HG02970 (cell line): ENCODE measurements around the gene BIK.

Source experiments
- ATAC-seq: cut with Tn5 transposase; IDR thresholded peaks from one replicate; pipeline ENCODE4 v1.9.1; 2021; ENCODE audit warnings: mild to moderate bottlenecking, moderate library complexity, moderate number of reproducible peaks; ENCODE audit not compliant: unreplicated experiment, low FRiP score

Gene BIK

DNA sequence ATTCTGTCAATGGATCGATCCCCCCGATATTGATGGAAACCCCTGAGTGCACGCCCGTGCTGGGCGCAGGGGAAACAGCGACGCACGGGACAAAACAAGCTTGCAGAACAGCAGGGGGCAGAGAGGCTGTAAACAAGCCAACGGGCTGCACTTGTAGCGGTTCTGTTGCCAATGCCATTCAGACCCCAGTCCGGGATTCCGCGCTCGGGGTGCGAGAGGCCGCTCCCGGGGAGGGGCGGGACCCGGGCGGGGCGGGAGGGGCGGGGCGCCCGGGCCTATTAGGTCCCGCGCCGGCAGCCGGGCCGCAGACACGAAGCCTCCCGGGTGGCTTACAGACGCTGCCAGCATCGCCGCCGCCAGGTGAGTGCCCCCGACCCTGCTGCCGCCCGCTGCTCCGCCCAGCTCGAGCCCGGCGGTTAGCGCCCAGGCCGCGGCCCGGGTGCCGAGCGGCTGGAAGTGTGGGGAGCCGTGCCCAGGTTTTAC, at the start of gene BIK:
TSS of gene BIK (plus strand) at position 307 of the 483 bp plus-strand sequence. CDS start 13,273 bp downstream, outside the sequence.
- ATAC-seq = no peak

GRCh38 chr22:43066134-43066533, 44.4 kb upstream of the BIK start:
- no peak for ATAC-seq

DNA sequence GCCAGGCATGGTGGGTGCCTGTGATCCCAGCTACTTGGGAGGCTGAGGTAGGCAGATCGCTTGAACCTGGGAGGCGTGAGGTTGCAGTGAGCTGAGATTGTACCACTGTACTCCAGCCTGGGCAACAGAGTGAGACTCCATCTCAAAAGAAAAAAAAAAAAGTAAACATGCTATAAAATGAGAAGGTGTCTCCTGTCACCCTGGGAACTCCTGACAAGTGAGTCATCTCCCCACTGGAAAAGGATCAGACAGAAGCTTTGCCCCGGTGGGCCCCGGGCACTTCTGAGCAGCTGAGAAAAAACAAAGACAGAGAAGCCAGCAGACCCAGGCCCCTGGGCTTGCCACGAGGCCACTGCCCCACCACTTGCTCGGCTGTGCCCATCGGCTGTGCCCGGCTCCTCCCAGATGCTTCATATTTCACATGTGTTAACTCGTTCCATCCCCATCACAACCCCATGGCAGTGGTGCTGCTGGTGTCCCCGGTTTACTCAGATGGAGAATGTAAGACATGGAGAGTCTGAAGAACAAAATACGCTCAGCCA, 43.6 kb upstream of the BIK start:
- ATAC-seq = no peak

DNA sequence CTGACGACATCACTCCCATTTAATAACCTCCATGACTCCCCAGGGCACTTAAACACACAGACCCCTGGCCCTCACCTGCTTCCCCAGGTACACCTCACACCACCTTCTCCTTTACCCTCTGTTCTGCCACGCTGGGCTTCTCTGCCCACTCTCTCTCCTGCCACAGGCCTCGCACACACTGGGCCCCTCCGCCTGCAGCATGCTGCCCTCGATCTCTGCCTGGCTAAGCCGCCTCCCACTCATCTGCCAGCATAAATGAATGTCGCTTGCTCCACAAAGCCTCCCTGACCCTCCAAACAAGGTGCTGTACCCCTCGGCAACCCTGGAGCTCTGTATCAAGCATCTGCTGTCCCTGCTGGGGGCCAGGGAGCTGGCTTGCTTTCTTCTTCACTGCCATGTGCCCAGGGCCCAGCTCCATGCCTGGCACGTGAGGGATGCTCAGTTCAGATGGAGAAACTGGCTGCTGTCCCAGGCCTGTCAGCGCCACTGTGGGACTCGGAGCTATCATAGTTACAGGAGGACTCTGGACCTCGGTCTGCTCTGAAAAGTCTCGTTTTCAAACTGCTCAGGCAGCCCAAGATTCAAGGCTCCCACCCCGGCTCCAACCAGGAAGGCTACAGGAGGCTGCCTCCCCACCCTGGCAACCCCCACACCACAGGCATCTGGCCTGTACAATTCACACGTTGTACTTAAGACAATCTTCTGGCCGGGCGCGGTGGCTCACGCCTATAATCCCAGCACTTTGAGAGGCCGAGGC, 33.3 kb upstream of the BIK start:
- no peak for ATAC-seq

GRCh38 chr22:43078522-43078921, 32.0 kb upstream of the BIK start:
- no peak for ATAC-seq

GRCh38 chr22:43079742-43080141, 30.8 kb upstream of the BIK start:
- ATAC-seq = no peak

DNA sequence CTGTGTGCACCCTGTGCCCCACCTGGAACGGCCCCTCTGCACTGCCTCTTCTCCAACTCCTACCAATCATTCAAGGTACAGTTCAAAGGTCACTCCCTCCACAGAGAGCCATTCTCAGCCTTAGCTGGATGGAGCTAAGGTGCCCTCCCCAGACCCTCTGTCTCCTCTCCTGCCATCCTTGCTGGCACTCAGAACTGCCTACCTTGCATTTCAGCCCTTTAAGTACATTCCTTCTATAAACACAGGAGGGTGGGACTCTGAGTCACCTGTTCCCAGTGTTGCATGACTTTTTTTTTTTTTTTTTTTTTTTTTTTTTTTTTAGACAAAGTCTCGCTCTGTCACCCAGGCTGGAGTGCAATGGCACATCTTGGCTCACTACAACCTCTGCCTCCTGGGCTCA, 29.9 kb upstream of the BIK start:
- no peak for ATAC-seq

GRCh38 chr22:43081968-43082367, 28.6 kb upstream of the BIK start:
- no peak for ATAC-seq

GRCh38 chr22:43085658-43086606, 24.6 kb upstream of the BIK start:
- no peak for ATAC-seq

- ATAC-seq = no peak
Observed at GRCh38 chr22:43088627-43088983, 21.9 kb upstream of the BIK start.

DNA sequence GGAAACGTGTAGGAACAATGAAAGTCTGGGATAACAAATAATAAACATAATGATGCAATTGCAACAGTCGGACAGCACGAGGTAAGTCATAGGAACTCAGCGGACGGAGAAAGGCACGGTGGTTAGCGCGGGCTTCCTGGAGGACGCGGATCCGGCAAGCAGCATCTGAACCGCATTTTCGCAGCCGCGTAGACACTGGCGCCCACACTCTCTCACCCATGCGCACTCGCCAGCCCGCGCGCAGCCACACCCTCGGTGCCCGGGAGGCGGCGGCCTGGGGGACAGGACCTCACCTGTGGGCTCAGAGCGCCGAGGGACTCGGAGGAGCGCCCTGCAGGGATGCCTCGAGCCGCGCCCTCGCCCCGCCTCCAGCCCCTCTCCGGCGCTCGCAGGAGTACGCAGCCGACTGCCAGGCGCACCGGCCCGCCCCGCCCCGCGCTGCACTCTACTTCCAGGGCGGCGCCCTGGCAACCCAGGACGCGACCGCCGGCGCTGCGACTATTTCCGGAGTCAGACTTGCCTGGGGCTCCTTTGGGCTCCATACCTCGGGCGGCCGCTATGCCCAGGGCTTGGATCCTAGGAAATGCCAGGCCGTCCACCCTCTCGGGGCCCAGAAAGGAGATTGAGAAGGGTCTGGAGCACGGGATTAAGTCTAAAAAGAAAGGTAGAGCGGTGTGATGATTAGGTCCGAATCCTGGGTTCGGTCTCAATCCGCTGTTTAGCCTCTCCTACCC, 21.4 kb upstream of the BIK start, which contains the start of gene TTLL1:
TSS of gene TTLL1 (minus strand) at position 408 of the 734 bp plus-strand sequence. CDS start 13,805 bp downstream, outside the sequence.
- ATAC-seq = peak; percentile 83

DNA sequence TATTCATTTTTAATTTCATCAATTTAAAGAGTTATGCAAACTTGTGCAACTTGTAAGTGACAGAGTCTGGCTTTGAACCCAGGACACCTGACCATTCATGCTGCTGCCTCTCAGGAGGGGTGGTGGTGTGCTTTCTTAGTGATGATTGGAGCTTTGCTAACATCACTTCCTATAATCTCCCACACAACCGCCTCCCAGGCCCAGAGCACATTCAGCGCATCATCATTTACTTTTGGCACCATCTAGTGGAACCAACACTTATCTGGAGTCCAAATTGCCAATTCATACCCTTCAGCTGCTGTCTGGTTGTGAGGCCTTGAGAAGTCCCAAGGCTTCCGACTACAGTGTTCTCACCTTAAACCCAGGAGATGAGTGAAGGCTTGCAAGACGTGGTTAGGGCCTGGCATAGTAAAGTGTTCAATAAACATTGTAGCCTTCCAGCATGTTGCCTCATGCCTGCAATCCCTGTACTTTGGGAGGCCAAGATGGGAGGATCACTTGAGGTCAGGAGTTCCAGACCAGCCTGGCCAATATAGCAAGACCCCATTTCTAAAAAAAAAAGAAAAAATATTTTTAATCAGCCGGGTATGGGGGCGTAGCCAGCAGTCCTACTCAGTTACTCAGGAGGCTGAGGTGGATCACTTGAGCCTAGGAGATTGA, 20.3 kb upstream of the BIK start:
- ATAC-seq = no peak

GRCh38 chr22:43092085-43092484, 18.5 kb upstream of the BIK start:
- no peak for ATAC-seq

DNA sequence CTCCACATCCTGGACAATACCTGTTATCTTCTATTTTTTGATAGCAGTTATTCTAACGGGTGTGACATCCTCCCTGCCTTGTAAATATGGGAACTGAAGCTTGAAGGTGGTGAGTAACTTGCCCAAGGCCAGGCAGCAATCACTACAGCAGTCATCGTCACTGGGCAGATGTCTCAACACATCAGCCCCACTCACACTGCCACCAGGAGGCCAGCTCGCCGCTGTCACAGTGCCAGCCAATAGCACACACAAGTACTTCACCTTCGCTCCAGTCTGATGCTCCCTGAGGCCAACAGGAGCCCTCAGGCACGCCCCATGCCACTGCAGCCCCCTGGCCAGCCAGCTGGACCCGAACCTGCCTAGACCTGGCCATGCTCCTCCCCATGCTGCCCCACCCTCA, 16.5 kb upstream of the BIK start:
- no peak for ATAC-seq

DNA sequence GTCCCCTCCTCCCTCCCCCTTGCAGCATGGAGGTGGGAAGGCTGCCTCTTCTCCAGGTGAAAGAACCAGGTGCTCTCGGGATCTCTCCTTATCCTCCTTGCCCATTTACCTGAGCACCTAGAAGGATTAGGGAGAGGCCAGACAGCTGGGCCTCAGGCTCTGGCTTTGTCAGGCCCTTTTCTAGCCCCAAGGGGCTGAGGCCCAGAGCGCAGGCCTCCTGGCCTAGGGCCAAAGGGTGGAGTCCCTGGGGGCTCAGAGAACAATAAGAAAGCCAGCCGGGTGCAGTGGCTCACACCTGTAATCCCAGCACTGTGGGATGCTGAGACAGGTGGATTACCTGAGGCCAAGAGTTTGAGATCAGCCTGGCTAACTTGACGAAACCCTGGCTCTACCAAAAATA, 16.0 kb upstream of the BIK start:
- ATAC-seq = no peak

GRCh38 chr22:43096420-43096819, 14.1 kb upstream of the BIK start:
- no peak for ATAC-seq

DNA sequence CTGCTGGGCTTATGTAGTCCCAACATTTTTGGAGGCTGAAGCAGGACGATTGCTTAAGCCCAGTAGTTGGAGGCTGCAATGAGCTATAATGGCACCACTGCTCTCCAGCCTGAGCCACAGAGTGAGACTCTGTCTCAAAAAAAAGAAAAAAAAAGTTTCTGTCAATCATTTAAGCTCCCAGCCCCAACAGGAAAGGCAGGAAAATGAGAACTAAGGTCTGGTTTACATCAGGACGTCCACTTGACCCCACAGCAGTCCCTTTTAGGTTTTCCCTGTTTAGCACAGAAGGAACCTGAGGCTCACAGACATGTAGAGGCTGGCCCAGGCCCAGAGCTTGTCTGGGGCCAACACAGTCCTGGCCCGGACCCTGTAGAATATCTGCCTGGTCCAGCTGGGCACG, 12.2 kb upstream of the BIK start:
- ATAC-seq = no peak

DNA sequence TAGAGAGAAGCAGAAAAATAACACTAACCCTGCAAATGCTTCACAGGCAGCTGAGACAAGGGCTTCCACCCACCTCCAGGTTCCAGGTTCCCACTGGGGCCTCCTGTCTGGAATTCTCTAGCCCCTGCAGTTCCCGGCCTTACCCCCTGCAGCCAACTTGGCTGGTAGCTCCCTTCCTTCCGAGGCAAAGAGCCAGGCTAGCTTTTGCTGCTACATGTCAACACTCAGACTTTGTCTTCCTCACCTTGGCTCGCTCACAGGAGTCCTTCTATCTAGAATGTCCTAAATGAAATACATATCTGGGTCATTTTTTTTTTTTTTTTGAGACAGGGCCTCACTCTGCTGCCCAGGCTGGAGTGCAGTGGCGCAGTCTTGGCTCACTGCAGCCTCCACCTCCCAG, 11.5 kb upstream of the BIK start:
- no peak for ATAC-seq

- no peak for ATAC-seq
Observed at GRCh38 chr22:43100225-43100624, 10.3 kb upstream of the BIK start.

GRCh38 chr22:43101306-43101705, 9.2 kb upstream of the BIK start:
- ATAC-seq = no peak
